ENCODE results near the gene RALGAPA1.
"Not testable (repeated sequence)": the region's sequence is repeated elsewhere in the genome, so short reads cannot be mapped to it uniquely, and the experiment has no call there.

Gene RALGAPA1

GRCh38 chr14:35761922-35762321 lies 47.2 kb downstream of the RALGAPA1 start:
- no peak for ATAC-seq

GRCh38 chr14:35760143-35760542 lies 49.0 kb downstream of the RALGAPA1 start:
- ATAC-seq: no peak

- no peak for ATAC-seq
These were observed 50.5 kb downstream of the RALGAPA1 start for GRCh38 chr14:35758523-35759129.

- no peak for ATAC-seq
These were observed 54.4 kb downstream of the RALGAPA1 start for GRCh38 chr14:35754671-35755070.

GRCh38 chr14:35752380-35752779 lies 56.7 kb downstream of the RALGAPA1 start:
- ATAC-seq: no peak

- no peak for ATAC-seq
These were observed 58.7 kb downstream of the RALGAPA1 start for GRCh38 chr14:35750202-35750904.

- no peak for ATAC-seq
These were observed 61.7 kb downstream of the RALGAPA1 start for GRCh38 chr14:35747379-35747778.

DNA sequence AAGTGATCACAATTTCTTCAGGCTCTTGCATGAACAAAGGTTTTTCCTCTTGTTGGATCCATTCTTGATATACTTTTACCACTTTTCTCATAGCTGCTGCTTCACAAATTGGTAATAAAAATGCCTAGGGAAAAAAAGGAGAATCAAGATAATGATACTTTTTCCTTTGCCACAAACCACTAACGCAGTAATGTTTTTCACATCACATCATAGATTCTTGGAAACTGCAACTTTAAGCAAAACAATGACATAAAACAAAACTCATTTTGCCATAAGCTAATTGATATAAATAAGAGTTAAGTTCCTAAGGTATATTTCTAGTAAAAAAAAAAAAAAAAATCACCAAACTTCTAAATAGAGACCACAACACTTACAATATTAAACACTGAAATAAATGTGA lies 66.7 kb downstream of the RALGAPA1 start:
- ATAC-seq: no peak

DNA sequence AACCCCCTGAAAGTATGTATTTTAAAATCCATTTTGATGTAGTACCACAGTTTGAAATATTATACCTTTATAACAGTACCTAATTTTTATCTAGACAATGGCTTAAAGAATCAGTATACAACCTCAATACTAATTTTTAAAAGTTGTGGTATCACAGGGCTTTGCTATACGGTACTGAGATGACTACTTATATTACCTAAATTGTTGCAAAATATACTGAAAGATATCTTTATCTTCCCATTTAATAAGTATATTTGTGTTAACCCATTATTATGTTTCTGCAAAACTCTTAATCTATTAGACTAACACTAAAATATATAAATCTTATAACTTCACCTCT lies 67.1 kb downstream of the RALGAPA1 start:
- ATAC-seq: no peak

DNA sequence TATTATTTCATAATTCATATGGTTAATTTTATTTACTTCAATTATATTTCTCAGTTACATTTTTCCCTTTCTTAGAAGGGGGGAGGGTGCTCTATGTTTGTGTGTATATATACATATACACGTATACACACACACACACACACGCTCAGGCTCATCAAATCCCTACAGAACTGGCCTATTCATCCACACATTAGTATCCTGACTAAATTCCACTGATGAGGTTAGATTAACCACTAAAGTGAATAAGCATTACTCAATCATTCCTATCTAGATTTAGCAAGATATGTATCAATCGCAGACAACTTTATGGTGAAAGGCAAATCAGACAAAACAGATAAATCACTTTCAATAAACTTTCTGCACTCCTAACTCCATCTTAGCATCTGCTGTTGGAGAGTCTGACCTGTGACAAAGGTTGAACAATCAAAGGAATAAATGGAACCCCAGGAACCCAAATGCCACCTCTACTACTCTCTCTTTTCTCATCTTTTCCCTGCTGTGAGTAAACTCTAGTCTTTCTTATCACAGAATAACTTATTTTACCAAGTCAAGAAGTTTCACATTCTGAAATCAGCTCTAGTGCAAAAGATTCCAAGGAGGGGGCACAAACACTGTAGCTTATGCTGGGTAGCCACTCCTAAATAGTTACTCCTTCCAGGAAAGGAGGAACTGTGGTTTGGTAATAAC lies 67.6 kb downstream of the RALGAPA1 start:
- ATAC-seq: no peak

GRCh38 chr14:35740215-35740614 lies 68.9 kb downstream of the RALGAPA1 start:
- ATAC-seq: no peak

- not testable (repeated sequence) for ATAC-seq
These were observed 73.9 kb downstream of the RALGAPA1 start for GRCh38 chr14:35735163-35735562.

GRCh38 chr14:35733510-35733909 lies 75.6 kb downstream of the RALGAPA1 start:
- ATAC-seq: not testable (repeated sequence)

GRCh38 chr14:35730871-35731270 lies 78.2 kb downstream of the RALGAPA1 start:
- no peak for ATAC-seq

DNA sequence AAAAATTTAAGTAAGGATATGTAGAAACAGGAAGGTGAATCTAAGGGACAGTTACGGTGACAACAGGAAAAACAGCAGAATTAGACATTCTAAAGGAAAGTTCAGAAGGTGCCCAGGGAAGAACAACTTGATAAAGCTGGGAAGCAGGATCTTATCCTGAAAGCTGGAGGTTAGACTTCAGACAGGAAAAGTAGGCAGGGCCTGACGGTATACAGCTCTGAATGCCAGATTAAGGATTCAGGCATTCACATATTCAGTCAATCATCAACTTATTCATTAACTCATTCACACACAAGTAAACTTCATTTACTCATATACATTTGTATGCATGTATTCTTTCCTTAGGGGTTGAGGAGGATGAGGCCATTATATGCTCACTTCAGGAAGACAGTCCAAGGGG lies 81.3 kb downstream of the RALGAPA1 start:
- no peak for ATAC-seq

- no peak for ATAC-seq
These were observed 83.2 kb downstream of the RALGAPA1 start for GRCh38 chr14:35725930-35726329.

- no peak for ATAC-seq
These were observed 94.0 kb downstream of the RALGAPA1 start for GRCh38 chr14:35715079-35715478.

- no peak for ATAC-seq
These were observed 96.6 kb downstream of the RALGAPA1 start for GRCh38 chr14:35712466-35712865.

GRCh38 chr14:35708062-35708461 lies 101.0 kb downstream of the RALGAPA1 start:
- ATAC-seq: no peak

DNA sequence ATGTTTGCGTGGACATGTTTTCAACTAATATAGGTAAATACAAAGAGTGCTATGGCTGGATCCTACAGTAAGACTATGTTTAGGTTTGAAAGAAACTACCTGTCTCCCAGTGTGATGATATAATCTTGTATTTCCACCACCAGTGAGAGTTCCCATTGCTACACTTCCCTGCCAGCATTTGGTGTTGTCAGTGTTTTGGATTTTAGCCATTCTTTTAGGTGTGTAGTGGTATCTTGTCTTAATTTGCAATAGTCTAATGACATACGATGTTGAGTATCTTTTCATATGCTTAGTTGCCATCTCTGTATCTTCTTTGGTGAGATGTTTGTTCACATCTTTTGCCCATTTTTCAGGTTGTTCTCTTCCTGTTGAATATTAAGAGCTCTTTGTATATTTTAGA lies 103.5 kb downstream of the RALGAPA1 start:
- no peak for ATAC-seq

GRCh38 chr14:35704793-35705493 lies 104.2 kb downstream of the RALGAPA1 start:
- ATAC-seq: no peak

GRCh38 chr14:35701531-35701930 lies 107.6 kb downstream of the RALGAPA1 start:
- no peak for ATAC-seq

DNA sequence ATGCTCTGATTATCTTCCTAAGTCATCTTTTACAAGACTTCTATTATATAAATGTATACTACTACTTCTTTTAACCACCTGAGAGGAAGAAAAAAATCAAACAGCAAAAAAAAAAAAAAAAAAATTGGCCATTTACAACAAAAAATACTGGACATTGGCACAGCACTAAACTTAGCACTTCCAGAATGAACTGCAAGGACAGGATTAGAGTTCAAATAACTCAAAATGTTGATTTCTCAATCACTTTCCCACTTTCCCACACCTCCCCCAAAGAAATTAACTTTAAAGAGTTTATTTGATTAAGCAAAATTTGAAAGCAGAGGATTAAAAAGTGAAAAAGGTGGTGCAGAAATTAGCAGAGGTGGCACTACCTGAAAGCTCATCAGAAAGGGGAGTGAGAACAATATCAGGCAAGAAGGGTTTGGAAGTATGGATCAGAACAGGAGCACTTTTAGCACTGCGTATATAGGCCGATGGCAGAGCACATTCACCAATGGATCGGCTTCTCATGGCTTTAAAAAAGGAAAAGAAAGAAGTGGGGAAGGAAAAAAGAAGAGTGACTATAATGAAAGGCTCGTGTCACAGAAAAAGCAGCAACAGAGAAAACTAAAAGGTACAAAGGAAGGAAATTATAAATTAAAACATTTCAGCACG lies 109.2 kb downstream of the RALGAPA1 start:
- no peak for ATAC-seq
